HepG2 (cell line): Measurements from ENCODE around the gene HSPE1. TPM values are rescaled to one million over a fixed set of nuclear protein-coding genes. Genes with fewer than 3 reads are reported as not detected.
A peak's percentile ranks its signal among the peaks of the same experiment; 100 is the strongest.

ENCODE experiments used
- ATM ChIP-seq: fragments of 450-650 bp; IDR thresholded peaks from 2 replicates; pipeline ENCODE4 v1.7.1; 2017; ENCODE audit warnings: mild to moderate bottlenecking, borderline replicate concordance
- FOXA1 ChIP-seq, 2 experiments: fragments of 450-650 bp in 1 of 2; sonication (generic) in 1 of 2; formaldehyde crosslinking in 1 of 2; IDR thresholded peaks; 2 replicates each; pipeline versions ENCODE4 v1.4.0 to v1.6.1; 2016 to 2020; ENCODE audit warnings: missing genetic modification reagents in 1 of 2
- FOXO1 ChIP-seq: sonication (generic); formaldehyde crosslinking; IDR thresholded peaks from 2 replicates; pipeline ENCODE4 v1.4.0; 2020; ENCODE audit warnings: missing genetic modification reagents
- GFI1 ChIP-seq: sonication (generic); formaldehyde crosslinking; IDR thresholded peaks from 2 replicates; pipeline ENCODE4 v1.5.0; 2020; ENCODE audit warnings: missing genetic modification reagents, mild to moderate bottlenecking, borderline replicate concordance
- GZF1 ChIP-seq: sonication (generic); formaldehyde crosslinking; IDR thresholded peaks from 2 replicates; pipeline ENCODE4 v1.5.1; 2020; ENCODE audit warnings: mild to moderate bottlenecking, missing genetic modification reagents
- HDAC1 ChIP-seq: sonication (generic); formaldehyde crosslinking; IDR thresholded peaks from 2 replicates; pipeline ENCODE4 v1.5.1; 2020; ENCODE audit warnings: mild to moderate bottlenecking, missing genetic modification reagents
- ISX ChIP-seq: sonication (generic); formaldehyde crosslinking; conservative IDR thresholded peaks from 2 replicates; pipeline ENCODE4 v1.5.0; 2020; ENCODE audit warnings: missing genetic modification reagents
- JUND ChIP-seq: sonication (generic); formaldehyde crosslinking; IDR thresholded peaks from 2 replicates; pipeline ENCODE4 v1.8.0; 2022; ENCODE audit warnings: mild to moderate bottlenecking, missing genetic modification reagents
- KAT8 ChIP-seq: IDR thresholded peaks from 2 replicates; pipeline ENCODE4 v1.6.1; 2016; ENCODE audit warnings: missing genetic modification reagents, missing compliant biosample characterization
- KDM2A ChIP-seq: sonication (generic); formaldehyde crosslinking; IDR thresholded peaks from 2 replicates; pipeline ENCODE4 v1.4.0; 2020; ENCODE audit warnings: low read depth, missing genetic modification reagents, borderline replicate concordance
- KLF12 ChIP-seq: sonication (generic); formaldehyde crosslinking; IDR thresholded peaks from 2 replicates; pipeline ENCODE4 v1.4.0; 2020; ENCODE audit warnings: missing genetic modification reagents, borderline replicate concordance
- NFE2L1 ChIP-seq: sonication (generic); formaldehyde crosslinking; IDR thresholded peaks from 2 replicates; pipeline ENCODE4 v1.4.0; 2020; ENCODE audit warnings: missing genetic modification reagents, mild to moderate bottlenecking, borderline replicate concordance
- PHF8 ChIP-seq: sonication (generic); formaldehyde crosslinking; IDR thresholded peaks from 2 replicates; pipeline ENCODE4 v1.5.0; 2020; ENCODE audit warnings: missing genetic modification reagents
- POLR2AphosphoS2 ChIP-seq: IDR thresholded peaks from 2 replicates; pipeline ENCODE4 v1.6.1; 2011; ENCODE audit warnings: low read depth, low read length, improper control_type of control experiment
- RFX1 ChIP-seq: fragments of 450-650 bp; IDR thresholded peaks from 2 replicates; pipeline ENCODE4 v1.6.1; 2017
- RFXAP ChIP-seq: sonication (generic); formaldehyde crosslinking; IDR thresholded peaks from 2 replicates; pipeline ENCODE4 v1.4.0; 2020; ENCODE audit warnings: missing genetic modification reagents, borderline replicate concordance
- SAFB2 ChIP-seq: sonication (generic); formaldehyde crosslinking; IDR thresholded peaks from 2 replicates; pipeline ENCODE4 v1.5.1; 2020; ENCODE audit warnings: missing genetic modification reagents, low read depth, mild to moderate bottlenecking, borderline replicate concordance
- SPEN ChIP-seq: sonication (generic); formaldehyde crosslinking; IDR thresholded peaks from 2 replicates; pipeline ENCODE4 v1.5.1; 2020; ENCODE audit warnings: low read depth, mild to moderate bottlenecking, missing genetic modification reagents
- TBX3 ChIP-seq: fragments of 450-650 bp; IDR thresholded peaks from 2 replicates; pipeline ENCODE4 v1.6.1; 2017; ENCODE audit warnings: antibody characterized with exemption, mild to moderate bottlenecking, inconsistent platforms, borderline replicate concordance
- ZBTB7B ChIP-seq: sonication (generic); formaldehyde crosslinking; IDR thresholded peaks from 2 replicates; pipeline ENCODE4 v1.4.0; 2020; ENCODE audit warnings: missing genetic modification reagents
- ZBTB8A ChIP-seq: sonication (generic); formaldehyde crosslinking; IDR thresholded peaks from 2 replicates; pipeline ENCODE4 v1.4.0; 2020; ENCODE audit warnings: mild to moderate bottlenecking, low read depth, missing genetic modification reagents, borderline replicate concordance
- ZNF331 ChIP-seq: sonication (generic); formaldehyde crosslinking; IDR thresholded peaks from 2 replicates; pipeline ENCODE4 v1.4.0; 2020; ENCODE audit warnings: missing genetic modification reagents
- ZNF350 ChIP-seq: sonication (generic); formaldehyde crosslinking; IDR thresholded peaks from 2 replicates; pipeline ENCODE4 v1.4.0; 2020; ENCODE audit warnings: mild to moderate bottlenecking, low read depth, missing genetic modification reagents, borderline replicate concordance
- ZNF484 ChIP-seq: sonication (generic); formaldehyde crosslinking; IDR thresholded peaks from 2 replicates; pipeline ENCODE4 v1.5.1; 2020; ENCODE audit warnings: mild to moderate bottlenecking, low read depth, missing genetic modification reagents, borderline replicate concordance
- ZNF746 ChIP-seq: sonication (generic); formaldehyde crosslinking; IDR thresholded peaks from 2 replicates; pipeline ENCODE4 v1.8.0; 2022; ENCODE audit warnings: mild to moderate bottlenecking, missing genetic modification reagents
- polyA plus RNA-seq, 8 experiments: library from polyadenylated mRNA; depleted of rRNA in 3 of 8; stranded (reverse) in 7 of 8; unstranded in 1 of 8; fragments of >200 nt; fragmentation: Illumina TruSeq in 4 of 8; extraction: Trizol in 4 of 8; gene quantifications; 2 replicates each; pipeline versions ENCODE4 v1.2.1 to v1.2.3, GENCODE V29; 2011 to 2016; ENCODE audit warnings: low read depth in 4 of 8, missing spikeins in 1 of 8, mixed read lengths in 1 of 8; ENCODE audit not compliant: insufficient read depth in 1 of 8
- total RNA-seq, 5 experiments: library from RNA; depleted of rRNA; stranded (reverse); fragments of >200 nt; fragmentation: Illumina TruSeq; extraction: Trizol; gene quantifications; 2 replicates each; pipeline ENCODE4 v1.2.3, GENCODE V29; 2016; ENCODE audit warnings: low read depth in 1 of 5
- TF ChIP-seq, protein P1 (sequence below): sonication (generic); formaldehyde crosslinking; IDR thresholded peaks from 2 replicates; pipeline ENCODE4 v1.8.1; 2023; ENCODE audit warnings: mild to moderate bottlenecking, missing genetic modification reagents
- TF ChIP-seq, protein P2 (sequence below): sonication (generic); formaldehyde crosslinking; IDR thresholded peaks from 2 replicates; pipeline ENCODE4 v1.9.0; 2022; ENCODE audit warnings: missing genetic modification reagents, mild to moderate bottlenecking, borderline replicate concordance
- TF ChIP-seq, protein P3 (sequence below): IDR thresholded peaks from 2 replicates; pipeline ENCODE4 v1.6.1; 2018; ENCODE audit warnings: missing genetic modification reagents

HSPE1 gene
- total and polyA plus RNA-seq, 2 of the 13 experiments (the other 11 are each of a cell fraction or from before 2014, with no cell fraction given), result 244 to 823 TPM

DNA sequence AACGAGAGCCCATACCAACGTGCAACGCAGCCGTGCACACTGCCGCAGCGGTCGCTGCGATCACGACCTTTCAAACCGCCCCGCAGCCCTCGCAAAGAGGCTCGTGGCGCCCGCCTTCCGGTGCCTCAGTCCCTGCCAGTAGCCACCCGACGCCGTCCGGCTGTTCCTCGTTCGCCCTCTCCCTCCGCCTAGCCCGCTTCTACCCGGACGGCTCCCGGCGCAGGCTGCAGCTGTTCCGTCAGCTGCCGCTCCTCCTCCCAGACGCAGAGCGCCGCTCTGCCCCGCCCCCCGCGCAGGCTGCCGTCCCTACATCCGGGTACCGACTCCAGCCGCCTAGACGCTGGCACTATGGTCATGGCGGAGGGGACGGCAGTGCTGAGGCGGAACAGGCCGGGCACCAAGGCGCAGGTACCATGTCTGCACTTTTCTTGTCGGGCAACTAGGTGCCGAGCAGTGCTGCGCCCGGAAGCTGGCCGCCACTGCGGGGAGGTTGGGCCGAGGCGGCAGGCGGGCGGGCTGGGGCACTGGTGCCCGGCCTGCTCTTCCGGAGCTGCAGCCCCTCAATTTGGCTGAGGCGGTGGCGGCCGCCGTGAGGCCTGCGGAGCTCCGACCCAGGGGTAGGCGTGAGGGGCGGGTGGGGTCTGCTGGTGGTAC is 15.7 kb downstream of the HSPE1 start, which contains the start of gene MOB4 (continued):
- TF ChIP-seq, protein P1, sequence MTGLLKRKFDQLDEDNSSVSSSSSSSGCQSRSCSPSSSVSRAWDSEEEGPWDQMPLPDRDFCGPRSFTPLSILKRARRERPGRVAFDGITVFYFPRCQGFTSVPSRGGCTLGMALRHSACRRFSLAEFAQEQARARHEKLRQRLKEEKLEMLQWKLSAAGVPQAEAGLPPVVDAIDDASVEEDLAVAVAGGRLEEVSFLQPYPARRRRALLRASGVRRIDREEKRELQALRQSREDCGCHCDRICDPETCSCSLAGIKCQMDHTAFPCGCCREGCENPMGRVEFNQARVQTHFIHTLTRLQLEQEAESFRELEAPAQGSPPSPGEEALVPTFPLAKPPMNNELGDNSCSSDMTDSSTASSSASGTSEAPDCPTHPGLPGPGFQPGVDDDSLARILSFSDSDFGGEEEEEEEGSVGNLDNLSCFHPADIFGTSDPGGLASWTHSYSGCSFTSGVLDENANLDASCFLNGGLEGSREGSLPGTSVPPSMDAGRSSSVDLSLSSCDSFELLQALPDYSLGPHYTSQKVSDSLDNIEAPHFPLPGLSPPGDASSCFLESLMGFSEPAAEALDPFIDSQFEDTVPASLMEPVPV (CRISPR knock-in tag), result peak; percentile 99
- TF ChIP-seq ISX (CRISPR knock-in tag), result peak; percentile 83; the same call in 1 of the 2 replicates
- no peak; the same call in 1 of the 2 replicates for TF ChIP-seq ZNF746 (CRISPR knock-in tag)
- peak; percentile 99 for TF ChIP-seq HDAC1
- peak; percentile 91; the same call in 1 of the 2 replicates for TF ChIP-seq NFE2L1 (CRISPR knock-in tag)
- TF ChIP-seq SAFB2 (CRISPR knock-in tag), result peak; percentile 98
- peak; percentile 100 for TF ChIP-seq KDM2A (CRISPR knock-in tag)
- peak; percentile 77 for TF ChIP-seq JUND (CRISPR knock-in tag)
- TF ChIP-seq ZBTB7B (CRISPR knock-in tag), result no peak; the same call in none of the 2 replicates
- TF ChIP-seq PHF8, result peak; percentile 100
- peak; percentile 92 for TF ChIP-seq FOXO1 (CRISPR knock-in tag)
- peak; percentile 100 for TF ChIP-seq ZNF350 (CRISPR knock-in tag)
- TF ChIP-seq, protein P2, sequence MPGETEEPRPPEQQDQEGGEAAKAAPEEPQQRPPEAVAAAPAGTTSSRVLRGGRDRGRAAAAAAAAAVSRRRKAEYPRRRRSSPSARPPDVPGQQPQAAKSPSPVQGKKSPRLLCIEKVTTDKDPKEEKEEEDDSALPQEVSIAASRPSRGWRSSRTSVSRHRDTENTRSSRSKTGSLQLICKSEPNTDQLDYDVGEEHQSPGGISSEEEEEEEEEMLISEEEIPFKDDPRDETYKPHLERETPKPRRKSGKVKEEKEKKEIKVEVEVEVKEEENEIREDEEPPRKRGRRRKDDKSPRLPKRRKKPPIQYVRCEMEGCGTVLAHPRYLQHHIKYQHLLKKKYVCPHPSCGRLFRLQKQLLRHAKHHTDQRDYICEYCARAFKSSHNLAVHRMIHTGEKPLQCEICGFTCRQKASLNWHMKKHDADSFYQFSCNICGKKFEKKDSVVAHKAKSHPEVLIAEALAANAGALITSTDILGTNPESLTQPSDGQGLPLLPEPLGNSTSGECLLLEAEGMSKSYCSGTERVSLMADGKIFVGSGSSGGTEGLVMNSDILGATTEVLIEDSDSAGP (CRISPR knock-in tag), result peak; percentile 98
- no peak for TF ChIP-seq FOXA1 (IDR thresholded peaks at IDR 0.05)
- TF ChIP-seq FOXA1 (CRISPR knock-in tag; IDR thresholded peaks at IDR 0.05), result peak; percentile 71
- peak; percentile 58; the same call in 1 of the 2 replicates for TF ChIP-seq KLF12 (CRISPR knock-in tag)
- TF ChIP-seq KAT8, result peak; percentile 97
- peak; percentile 92 for TF ChIP-seq RFXAP (CRISPR knock-in tag)
- TF ChIP-seq POLR2AphosphoS2, result no peak
- peak; percentile 76 for TF ChIP-seq TBX3
- TF ChIP-seq ZBTB8A (CRISPR knock-in tag), result peak; percentile 88; the same call in 1 of the 2 replicates
- no peak for TF ChIP-seq ATM
- TF ChIP-seq RFX1, result no peak
- peak; percentile 99 for TF ChIP-seq ZNF331 (CRISPR knock-in tag)
- TF ChIP-seq GZF1 (CRISPR knock-in tag), result peak; percentile 93; the same call in 1 of the 2 replicates
- TF ChIP-seq GFI1 (CRISPR knock-in tag), result peak; percentile 86
- no peak for TF ChIP-seq ZNF484 (CRISPR knock-in tag)
- TF ChIP-seq, protein P3, sequence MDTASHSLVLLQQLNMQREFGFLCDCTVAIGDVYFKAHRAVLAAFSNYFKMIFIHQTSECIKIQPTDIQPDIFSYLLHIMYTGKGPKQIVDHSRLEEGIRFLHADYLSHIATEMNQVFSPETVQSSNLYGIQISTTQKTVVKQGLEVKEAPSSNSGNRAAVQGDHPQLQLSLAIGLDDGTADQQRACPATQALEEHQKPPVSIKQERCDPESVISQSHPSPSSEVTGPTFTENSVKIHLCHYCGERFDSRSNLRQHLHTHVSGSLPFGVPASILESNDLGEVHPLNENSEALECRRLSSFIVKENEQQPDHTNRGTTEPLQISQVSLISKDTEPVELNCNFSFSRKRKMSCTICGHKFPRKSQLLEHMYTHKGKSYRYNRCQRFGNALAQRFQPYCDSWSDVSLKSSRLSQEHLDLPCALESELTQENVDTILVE, result peak; percentile 99; the same call in 1 of the 2 replicates
- peak; percentile 100 for TF ChIP-seq SPEN
